Measurements from ENCODE around the gene DAPK1.

- TF ChIP-seq CTCF (IDR thresholded peaks at IDR 0.05; ENCODE audit: low read depth, low read length, poor library complexity, severe bottlenecking) (no peak), EZH2phosphoT487 (IDR thresholded peaks at IDR 0.05; ENCODE audit: borderline replicate concordance, low read length) (no peak)
Observed at GRCh38 chr9:87551772-87552217, 54.1 kb downstream of the DAPK1 start.
